IPS-NIHi11 (cell line): Measurements from ENCODE around the gene CPXM2.

Experiments
- DNase-seq: peaks from one replicate; pipeline ENCODE4 v3.0.0; 2012; ENCODE audit warnings: mixed read lengths, low spot score

Gene CPXM2

DNA sequence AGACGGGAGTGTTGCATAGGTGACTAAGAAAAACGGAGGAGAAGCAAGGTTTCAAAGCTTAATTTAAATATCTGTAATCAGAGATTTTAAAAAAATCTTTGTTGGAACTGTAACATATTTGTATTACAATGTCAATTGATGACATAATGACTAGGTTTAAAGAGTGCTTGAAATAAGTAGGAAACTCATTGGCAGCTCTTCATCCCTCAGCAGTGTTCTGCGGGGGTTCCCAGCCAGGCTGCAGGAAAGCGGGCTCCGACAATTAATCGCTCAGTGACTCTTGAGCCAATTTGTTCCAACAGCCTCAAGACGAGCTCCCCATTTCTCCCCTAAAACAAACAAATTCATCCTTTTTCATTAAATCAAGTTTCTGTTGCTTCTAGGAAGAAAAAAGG, 22.6 kb downstream of the CPXM2 start:
- DNase-seq, result no peak

DNA sequence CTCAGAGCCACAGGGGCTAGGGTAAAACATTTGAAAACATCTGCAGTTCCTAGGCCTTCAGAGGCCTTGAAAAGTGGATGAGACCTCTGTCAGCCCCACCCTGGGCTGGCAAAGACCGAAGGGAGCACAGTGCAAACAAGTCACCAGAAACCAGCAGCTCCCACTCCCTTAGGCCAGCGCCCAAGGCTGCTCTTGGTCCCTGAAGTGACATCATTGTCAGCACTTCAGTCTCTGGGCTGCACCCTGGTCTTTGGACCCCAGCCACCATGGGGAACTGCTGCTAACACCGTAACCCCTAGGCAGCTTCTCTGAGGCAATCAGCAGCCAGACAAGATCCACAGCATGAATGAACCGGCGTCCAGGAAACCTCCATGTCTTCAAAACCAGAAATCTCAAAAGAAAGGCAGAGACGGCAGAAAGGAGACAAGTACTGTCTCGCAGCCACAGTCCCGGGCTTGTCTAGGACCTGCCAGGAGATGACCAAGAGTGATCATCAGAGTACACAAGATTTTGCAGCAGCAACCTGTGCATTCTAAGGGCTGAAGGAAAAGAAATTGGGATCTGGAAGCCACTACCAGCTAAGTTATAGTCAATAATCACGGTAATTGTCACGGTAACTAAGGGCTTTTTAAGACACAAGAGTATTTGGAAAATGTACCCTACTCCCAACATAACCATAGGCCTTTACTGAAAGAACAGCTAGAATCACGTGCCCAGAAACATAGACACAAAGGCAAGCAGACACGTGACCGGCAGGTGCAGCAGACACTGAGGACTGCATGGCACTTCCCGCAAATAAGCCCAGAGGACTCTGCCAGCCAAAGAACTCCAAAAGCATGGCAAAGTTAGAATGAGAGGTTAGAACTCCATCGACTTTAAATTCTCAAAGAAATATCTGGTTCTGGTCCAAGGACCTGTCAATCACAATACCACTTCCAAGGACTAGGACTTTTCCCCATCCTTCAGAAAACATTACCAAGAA, 23.3 kb downstream of the CPXM2 start:
- DNase-seq, result no peak

DNA sequence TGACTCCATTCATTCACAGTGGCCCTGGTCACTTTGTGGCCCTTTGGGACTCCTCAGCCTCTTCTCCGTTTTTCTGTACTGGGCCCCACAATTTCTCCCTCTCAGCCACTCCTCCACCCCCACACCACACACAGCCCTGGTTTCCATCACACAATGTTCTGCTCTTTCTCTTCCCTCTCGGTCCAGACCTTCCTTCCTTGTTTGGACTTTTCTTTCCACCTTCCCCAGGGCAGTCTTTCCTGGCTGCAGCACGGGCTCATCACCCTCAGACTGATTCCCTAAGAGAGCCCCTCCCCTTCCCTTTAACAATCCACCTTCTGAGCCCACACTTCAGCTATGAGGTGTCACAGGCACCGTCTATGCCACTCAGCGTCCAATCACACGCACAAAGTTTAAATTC, 25.7 kb downstream of the CPXM2 start:
- no peak for DNase-seq

DNA sequence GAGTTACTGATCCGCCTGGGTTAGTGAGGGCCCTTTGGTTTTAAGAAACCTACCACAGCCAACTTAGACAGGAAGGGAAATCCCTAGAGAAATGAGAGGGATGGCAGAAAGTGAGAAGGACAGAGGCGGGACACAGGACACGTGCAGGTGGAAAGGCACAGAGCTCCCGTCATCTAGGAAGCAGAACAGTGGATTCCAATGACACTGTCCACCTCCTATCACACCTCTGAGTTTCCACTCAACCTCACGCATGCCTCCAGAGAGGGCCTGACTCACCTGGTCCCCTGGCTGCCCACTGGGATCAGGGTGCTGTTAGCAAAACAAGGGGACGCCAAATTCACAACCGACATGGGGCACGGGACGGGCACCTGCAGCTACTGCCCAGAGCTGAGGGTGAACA, 26.3 kb downstream of the CPXM2 start:
- no peak for DNase-seq

DNA sequence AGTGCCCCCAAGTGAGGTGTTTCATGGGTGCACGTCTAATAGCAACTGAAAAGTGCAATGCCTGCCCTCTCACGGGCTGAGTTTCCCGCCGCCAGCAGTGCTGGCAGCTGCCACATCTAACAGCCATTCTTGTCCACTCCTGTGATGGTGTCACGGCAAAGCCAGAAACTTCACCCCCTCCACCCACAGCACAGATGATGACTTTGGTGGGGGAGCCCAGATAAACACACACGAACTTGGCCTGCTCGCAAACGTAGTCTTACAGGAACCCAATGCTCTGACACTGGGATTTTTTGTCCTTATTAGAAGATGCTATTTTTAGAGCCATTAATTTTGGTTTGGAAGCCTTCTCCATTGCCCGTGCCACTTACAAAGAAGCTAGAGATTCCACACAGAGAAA, 26.7 kb downstream of the CPXM2 start:
- DNase-seq, result no peak

DNA sequence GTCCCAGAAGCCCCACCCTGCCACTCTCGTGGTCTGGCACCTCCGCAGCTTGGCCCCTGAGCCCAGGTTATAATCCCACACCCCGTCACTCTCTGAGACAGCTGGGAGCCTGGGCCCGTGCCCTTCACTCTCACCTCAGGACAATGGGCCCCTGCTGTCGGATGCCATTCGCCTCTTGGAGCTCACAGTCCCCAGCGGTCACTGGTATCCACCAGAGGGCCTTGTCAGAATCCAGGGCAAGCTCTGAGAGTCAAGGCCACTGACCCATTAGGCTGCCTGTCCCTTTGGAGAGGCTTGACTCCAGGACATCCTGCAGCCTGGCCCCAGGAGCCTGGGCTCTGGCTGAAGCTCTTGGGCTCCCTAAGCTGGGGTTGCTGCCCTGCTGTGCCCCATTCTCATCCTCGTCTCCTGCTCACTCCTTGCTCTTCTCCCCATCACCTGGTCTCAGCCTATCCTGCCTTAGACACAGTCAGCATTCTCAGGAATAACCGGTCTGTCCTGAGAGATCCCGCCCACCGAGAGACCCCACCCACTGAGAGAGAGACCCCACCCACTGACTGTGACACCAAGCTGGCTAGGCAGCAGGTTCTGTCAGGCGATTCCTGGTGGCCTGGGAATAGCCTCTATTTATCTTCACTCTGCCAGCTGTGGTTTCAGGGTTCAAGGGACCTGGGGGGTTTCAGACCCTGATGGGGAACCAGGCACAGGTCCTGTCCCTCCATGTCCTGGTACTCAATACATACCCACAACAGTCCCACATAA, 27.7 kb downstream of the CPXM2 start:
- DNase-seq, result peak; percentile 73

DNA sequence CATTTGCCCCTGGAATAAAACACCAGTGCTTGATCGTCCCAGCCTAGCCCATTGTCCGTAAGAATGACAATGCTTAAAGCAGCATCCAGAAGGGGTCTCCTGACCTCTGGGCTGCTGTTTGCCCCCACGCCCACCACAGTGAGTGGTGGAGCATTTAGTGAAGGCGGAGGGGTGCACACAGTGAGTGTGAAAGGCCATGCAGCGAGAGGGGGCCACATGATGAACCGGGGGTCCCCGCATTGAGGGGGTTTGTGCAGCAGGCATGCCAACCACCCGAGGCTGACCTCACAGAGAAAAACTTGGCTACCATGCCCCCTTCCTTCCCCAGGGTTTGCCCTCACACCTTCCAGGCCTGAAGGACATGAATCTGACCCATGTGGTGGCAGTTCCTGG, 28.4 kb downstream of the CPXM2 start:
- DNase-seq, result no peak

DNA sequence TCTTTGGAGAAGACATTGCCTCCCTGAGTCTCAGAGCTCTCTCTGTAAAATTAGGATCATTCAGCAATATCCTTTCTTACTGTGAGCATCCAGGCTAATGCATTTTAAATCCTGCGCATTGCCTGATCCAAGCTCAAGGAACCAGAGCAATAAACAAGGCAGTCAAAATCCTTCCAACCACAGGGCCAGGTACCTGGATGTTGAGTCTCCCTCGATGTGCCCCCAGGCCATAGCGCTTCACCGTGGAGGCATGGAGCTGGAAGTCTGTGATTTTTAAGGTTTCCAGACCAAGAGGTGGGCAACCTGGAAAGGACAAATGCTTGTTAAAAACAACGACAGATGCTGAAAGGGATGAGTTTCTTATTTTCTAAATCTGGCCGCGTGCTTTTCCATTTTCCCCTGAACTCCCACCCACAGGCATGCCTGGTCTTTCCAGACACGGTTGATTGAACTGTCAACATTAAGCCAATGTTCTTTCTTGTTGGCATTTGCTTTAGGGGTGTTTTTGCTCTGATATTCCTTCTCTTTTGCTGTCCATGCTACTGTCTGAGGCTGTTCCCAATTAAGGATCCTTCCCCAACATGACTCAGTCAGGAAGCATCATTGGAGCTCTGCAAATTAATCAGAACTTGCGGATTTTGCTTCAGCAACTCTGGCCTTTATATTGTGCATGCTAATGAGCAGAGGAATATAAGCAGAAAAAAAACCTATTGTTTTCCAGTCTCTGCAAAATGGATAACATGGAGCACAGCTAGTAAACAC, 29.0 kb downstream of the CPXM2 start:
- DNase-seq, result no peak

DNA sequence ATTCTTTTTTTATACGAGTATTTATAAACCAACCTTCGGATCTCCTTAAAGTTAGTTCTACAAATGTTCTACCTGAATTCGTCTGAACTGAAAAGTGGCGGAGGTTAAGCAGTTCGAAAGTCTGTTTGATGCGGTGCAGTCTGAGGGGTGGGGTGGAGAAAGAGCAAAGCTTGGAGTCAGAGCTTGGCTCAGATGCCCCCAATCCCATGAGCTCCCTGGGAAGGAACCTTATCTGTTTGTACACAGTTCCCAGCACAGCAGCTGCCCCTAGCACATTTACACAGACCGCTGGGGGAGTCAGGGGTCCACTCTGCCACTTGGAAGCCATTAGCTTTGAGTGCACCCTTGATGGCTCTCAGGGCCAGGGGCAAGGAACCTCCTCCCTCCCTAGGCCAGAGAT, 30.8 kb downstream of the CPXM2 start:
- no peak for DNase-seq

DNA sequence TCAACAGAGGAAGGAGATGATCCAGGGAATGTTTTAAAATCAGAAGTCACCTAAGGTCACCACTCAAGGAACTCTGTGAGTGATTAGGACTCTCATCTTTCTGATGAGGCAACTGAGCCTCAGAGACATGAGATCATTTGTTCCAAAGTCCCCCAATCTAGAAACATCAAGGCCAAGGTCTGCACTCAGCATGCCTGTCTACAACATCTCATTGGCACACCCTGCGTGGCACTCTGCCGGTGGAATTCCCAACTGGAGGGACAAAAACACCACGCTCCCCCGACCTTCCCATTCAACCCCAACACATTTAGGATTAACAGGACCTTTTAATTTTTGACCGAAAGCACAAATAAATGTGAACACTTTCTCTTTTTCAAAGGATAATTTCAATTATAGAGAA, 31.4 kb downstream of the CPXM2 start:
- DNase-seq, result no peak

DNA sequence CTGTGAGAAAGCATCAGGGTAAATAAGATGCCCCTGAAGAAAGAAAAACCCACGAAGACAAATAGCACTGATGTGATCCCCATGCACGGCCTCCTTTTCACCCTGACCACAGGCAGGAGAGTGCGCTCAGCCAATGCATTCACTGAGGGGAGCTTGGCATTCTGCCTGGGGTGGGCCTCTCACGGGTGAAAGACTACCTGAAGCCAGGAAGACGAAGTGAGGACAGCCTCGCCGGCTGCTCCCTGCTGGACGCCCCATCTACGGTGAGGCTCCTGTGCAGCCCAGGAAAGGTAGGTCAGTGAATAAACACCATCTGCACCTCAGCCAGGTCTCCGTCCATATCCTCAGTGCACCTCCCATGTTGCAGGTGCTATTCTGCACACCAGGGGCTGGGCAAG, 32.0 kb downstream of the CPXM2 start:
- no peak for DNase-seq

DNA sequence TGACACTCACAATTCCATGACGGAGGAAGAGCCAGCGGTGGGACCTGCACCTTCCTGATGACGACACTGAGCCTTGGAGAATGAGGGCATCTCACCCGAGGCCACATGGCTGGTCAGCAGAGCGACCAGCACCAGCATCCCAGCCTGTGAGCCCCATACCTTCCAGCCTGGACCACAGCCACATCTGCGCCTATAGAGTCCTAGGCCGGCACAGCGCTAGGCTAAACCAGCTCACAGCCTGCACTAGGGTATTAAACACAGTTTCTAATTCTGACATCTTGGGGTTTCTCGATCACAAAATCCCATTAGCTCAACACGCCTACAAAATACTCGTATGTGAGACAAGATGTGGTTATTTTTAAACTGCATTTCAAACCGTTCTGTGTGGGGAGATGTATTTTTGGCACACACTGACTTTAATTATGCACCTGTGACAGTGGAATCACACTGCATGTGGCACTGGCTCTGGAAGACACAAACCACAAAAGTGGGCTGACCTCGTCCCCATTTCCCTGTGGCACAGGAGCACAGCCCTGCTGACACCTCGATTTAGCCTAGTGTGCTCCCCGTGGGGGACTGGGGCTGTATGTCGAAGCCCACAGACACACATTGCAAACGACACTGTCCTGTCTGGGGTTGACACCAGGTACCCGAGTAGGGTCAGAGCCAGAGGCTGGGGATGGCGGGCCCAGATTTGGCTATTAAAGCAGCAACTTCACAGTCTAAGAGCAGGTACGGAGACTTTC, 32.5 kb downstream of the CPXM2 start:
- no peak for DNase-seq

DNA sequence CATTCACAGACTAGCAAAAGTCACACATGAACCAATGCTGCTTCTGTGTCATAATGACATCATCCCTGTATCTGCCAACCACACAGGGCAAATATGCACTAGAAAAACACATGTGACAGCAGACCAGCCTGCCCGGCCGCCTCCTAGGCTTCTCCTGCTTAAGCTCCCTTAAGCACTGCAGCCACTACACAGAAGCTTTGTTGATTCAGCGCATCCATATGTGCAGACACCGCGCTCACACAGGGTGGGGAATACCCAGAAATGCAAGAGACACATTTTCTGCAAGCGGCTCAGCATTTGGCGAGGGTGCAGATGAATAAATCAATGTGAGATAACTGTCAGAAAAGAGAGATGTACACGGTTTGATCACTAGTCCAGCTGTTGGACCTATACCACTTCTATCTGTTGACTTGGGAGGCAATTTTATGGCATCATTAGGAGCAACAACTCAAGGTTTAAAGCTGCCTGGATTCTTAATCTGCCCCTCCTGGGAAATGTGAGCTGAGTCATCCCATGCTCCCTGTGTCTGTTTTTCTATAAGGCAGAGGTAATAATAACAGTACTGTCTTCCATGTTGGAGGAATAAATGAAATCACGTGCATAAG, 33.4 kb downstream of the CPXM2 start:
- DNase-seq, result no peak

DNA sequence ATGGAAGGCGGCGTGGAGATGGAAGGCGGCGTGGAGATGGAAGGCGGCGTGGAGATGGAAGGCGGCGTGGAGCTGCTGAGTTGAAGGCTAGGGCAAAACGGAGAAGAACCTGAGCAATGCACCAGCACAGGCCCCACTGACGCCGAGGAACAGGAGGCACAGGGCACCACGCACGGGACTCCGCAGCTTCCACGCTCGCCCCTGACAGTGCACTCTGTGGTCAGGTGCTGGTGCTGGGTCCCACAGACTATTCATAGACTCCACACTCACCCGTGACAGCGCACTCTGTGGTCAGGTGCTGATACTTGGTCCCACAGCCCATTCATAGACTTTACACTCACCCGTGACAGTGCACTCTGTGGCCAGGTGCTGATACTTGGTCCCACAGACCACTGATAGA, 34.0 kb downstream of the CPXM2 start:
- no peak for DNase-seq

DNA sequence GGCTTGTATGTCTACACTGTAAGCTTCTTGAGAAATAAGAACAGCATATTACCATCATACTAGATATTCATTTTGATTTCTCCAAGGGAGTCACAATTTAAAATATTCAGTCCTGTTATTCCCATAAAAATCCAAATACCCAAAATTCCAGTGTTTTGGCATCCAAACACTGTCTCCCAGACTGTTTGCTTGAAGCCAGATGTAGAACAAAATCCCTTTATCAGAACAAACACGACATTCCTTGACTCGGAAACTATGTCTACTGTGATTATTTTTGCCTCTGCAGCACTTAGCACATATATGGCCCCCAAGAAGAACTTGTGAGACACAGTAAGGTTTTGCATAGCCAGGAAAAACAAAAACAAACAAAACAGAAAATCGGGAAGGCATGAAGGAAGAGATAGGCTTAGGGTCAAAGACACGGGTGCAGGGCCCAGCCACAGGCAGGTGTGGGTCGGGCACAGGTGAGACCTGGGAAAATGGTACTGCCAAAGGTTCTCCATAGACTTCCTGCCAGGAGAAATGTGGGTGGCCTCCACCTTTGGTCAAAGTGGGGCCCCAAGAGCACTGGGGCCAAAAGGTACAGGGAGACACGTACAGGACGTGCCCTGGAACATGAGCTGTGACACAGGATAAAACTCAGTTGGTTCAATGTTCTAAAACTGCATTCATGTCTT, 36.5 kb downstream of the CPXM2 start:
- no peak for DNase-seq

DNA sequence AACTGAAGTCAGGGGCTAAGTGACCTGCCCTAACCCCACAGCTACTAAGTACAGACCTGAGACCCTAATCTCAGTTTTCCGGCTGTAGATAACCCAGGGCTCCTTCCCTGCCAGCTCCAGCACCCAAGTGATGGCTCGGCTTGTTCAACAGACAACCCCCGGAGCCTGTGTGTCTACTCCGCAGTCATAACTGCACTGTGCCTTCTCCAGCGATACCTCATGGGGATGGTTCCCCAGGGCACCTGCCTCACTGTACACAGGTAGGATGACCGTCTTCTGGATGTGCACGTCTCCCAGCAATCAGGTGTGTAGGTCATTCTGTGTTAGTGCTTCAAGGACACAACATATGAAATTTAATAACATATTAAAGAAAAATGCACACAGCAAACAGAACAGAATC, 37.1 kb downstream of the CPXM2 start:
- no peak for DNase-seq

DNA sequence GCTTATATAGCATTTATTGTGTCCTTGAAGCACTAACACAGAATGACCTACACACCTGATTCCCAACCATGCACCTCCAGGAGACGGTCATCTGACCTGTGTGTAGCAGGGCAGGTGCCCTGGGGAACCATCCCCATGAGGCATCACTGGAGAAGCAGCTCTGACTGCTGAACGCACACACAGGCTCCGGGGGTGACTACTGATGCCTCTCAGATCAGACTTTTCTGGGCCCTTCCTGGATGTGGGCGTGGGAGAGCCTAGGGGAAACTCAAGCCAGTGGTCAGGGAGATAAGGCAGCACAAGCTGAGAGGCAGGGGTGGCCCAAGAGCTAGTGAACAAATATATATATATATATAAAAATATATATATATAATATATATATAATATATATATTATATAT, 37.6 kb downstream of the CPXM2 start:
- DNase-seq, result no peak

DNA sequence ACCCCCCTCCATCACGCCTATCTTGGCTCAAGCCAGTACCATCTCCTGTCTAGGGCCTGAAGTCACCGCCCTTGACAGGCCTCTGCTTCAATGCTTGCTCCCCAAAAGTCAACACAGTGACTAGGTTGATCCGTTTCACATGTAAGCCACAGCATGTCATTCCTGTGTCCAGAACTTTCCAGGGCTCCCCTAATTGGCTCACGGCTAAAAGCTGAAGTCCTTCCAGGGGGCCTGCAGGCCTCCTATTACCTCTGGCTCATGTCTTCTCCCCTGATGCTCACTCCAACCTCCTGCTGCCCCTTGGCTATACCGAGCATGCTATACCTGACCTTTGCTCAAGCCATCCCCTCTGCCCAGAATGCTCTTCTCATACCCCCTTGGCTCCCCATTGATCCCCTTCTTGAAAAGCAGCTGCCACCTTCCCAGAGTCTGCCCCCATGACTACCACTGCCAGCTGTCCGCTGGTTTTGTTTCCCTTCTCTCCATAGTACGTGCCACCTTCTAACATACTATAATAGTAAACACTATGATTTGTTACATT, 39.1 kb downstream of the CPXM2 start:
- no peak for DNase-seq

DNA sequence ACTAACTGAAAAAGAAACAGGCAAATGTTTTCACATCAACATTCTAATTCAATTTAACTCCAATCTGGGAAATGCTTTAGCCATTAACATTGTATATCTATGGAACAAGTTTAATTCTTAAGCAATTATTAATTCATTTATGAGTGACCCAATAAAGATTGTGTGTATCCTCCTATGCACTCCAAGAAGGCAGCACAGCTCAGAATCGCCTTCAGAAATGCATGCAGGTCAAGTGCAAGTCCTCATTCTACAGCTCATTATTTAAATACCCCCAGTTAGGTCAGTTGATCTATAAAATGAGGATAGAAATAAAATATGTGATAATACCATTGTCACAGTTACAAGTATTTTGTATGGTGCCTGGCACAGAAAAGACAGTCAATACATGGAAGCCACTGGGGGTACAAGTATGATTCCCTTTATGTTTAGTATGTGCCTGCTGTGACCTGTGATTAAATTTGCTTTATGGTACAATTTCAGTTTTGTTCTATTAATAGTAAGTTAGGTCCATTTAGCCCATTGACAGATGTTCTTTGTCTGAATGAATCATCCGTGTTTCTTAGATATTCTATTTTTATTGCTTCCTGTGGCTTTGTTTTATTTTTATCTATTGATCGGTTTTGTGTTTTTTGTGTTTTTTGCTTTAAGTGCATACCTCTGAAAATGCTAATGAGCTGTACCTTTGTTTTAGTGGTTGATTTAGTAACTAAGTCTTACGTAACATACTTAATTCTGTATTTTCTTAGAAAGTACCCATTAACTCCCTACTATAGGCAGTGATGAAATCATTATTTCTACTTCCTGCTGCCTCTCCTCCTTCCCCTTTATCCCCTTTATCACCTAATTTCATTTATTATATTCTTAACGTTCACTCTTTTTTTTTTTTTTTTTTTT, 42.8 kb downstream of the CPXM2 start:
- no peak for DNase-seq
